ENCODE data around the gene S100A9.
"Not testable (repeated sequence)": the region's sequence is repeated elsewhere in the genome, so short reads cannot be mapped to it uniquely, and the experiment has no call there.

Gene S100A9

DNA sequence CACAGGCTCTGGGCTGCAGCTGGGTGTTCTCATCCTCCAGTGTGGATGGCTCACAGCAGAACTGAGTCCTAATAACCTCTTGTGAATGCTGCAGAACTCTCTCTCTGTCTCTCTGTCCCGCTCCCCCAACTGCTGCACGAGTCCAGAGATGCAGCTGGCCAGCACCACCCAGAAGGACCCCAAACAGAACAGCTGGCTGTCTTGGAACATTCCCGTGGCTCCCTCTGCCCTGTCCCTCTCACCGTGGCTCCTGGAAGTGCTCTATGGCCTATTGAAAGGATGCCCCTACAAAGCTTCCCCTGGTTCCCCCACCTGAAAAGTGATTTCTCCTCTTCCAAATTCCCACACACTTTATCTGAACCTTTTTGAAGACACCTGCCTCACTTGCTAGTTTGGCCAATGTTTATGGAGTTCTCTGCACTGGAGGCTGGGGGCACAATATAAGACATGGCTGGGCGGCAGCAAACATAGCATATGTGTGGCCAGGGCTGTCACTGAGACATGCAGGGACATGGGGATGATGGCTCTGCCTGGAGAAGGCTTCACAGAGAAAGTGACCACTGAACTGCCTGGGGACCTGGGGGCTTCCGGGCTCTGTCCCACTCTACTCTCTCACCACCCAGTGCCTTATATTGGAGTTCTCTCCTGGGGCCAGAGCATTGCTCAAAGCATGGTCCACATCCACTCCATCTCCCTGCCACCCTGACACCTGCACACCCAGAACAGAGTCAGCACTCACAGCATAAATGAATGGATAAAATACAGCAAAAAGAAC, 48.4 kb downstream of the S100A9 start:
- DNase-seq (ENCODE audit: low read depth, low spot score) = not testable (repeated sequence)

DNA sequence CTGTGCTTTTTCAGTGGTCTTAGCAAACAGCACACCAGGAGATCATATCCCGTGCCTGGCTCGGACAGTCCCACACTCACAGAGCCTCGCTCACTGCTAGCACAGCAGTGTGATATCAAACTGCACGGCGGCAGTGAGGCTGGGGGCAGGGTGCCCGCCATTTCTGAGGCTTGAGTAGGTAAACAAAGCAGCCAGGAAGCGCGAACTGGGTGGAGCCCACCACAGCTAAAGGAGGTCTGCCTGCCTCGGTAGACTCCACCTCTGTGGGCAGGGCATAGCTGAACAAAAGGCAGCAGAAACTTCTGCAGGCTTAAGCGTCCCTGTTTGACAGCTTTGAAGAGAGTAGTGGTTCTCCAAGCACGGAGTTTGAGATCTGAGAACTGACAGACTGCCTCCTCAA, 49.6 kb downstream of the S100A9 start:
- DNase-seq (ENCODE audit: low read depth, low spot score) = not testable (repeated sequence)

Measured in activated CD4-positive, CD25-positive, alpha-beta regulatory T cell treated with anti-CD3 and anti-CD28 coated beads, Interleukin-2, amount 50 U/mL, for 16 hours (primary cell).